Osteocyte (in vitro differentiated cells): ENCODE results near the gene MYMK. TPM values are rescaled to one million over a fixed set of nuclear protein-coding genes. Genes with fewer than 3 reads are reported as not detected.

ENCODE experiments used
- DNase-seq: peaks from one replicate; pipeline ENCODE4 v3.0.0; 2021; ENCODE audit warnings: mixed read lengths; ENCODE audit not compliant: unreplicated experiment; ENCODE audit errors: extremely low spot score
- H3K27ac Mint-ChIP-seq: one replicate; pipeline ENCODE4 v1.8.0; 2021; ENCODE audit warnings: mild to moderate bottlenecking, mixed read lengths; ENCODE audit not compliant: unreplicated experiment
- H3K27me3 Mint-ChIP-seq: one replicate; pipeline ENCODE4 v1.8.0; 2021; ENCODE audit warnings: mixed read lengths; ENCODE audit not compliant: unreplicated experiment
- H3K36me3 Mint-ChIP-seq: one replicate; pipeline ENCODE4 v1.8.0; 2021; ENCODE audit warnings: mixed read lengths; ENCODE audit not compliant: unreplicated experiment
- H3K4me1 Mint-ChIP-seq: one replicate; pipeline ENCODE4 v1.8.0; 2021; ENCODE audit warnings: mixed read lengths; ENCODE audit not compliant: unreplicated experiment
- H3K4me3 Mint-ChIP-seq: one replicate; pipeline ENCODE4 v1.8.0; 2021; ENCODE audit warnings: mild to moderate bottlenecking, moderate library complexity, mixed read lengths; ENCODE audit not compliant: unreplicated experiment
- H3K9me3 Mint-ChIP-seq: one replicate; pipeline ENCODE4 v1.8.0; 2021; ENCODE audit warnings: mixed read lengths; ENCODE audit not compliant: unreplicated experiment
- total RNA-seq: library from RNA; stranded (reverse); gene quantifications from 2 replicates; pipeline ENCODE4 v1.2.1, GENCODE V29; 2021
- TF ChIP-seq, protein P1 (sequence below): fragments of 200-600 bp; sonication (generic); IDR thresholded peaks from 2 replicates; pipeline ENCODE4 v1.5.0; 2021; ENCODE audit warnings: antibody characterized with exemption, mild to moderate bottlenecking, moderate library complexity

MYMK gene
- total RNA-seq, 1 donor from 2014 or later: not detected

DNA sequence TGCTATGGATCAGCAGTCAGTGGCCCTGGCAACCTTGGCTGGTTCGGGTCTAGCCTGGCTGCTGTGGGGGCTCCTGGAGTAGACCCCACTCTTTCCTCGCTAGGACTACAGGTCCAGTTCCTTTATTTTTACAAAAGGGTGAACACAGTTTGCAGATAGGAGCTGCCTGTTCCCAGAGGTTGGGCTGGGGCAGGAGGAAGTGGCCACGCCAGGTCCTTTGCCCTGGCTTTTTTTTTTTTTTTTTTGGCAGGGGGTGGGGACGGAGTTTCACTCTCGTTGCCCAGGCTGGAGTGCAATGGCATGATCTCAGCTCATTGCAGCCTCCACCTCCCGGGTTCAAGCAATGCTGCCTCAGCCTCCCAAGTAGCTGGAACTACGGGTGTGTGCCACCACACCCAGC, 53.8 kb downstream of the MYMK start:
- Mint-ChIP-seq H3K27ac (no peak overlapping the region), H3K27me3 (no peaks in the 10 kb centered on the region), H3K4me3 (no peak overlapping the region), H3K36me3 (no peaks in the 10 kb centered on the region), H3K9me3 (no peaks in the 10 kb centered on the region), H3K4me1 (no peaks in the 10 kb centered on the region)
- TF ChIP-seq, protein P1, sequence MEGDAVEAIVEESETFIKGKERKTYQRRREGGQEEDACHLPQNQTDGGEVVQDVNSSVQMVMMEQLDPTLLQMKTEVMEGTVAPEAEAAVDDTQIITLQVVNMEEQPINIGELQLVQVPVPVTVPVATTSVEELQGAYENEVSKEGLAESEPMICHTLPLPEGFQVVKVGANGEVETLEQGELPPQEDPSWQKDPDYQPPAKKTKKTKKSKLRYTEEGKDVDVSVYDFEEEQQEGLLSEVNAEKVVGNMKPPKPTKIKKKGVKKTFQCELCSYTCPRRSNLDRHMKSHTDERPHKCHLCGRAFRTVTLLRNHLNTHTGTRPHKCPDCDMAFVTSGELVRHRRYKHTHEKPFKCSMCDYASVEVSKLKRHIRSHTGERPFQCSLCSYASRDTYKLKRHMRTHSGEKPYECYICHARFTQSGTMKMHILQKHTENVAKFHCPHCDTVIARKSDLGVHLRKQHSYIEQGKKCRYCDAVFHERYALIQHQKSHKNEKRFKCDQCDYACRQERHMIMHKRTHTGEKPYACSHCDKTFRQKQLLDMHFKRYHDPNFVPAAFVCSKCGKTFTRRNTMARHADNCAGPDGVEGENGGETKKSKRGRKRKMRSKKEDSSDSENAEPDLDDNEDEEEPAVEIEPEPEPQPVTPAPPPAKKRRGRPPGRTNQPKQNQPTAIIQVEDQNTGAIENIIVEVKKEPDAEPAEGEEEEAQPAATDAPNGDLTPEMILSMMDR: no peak
- no peak for DNase-seq

DNA sequence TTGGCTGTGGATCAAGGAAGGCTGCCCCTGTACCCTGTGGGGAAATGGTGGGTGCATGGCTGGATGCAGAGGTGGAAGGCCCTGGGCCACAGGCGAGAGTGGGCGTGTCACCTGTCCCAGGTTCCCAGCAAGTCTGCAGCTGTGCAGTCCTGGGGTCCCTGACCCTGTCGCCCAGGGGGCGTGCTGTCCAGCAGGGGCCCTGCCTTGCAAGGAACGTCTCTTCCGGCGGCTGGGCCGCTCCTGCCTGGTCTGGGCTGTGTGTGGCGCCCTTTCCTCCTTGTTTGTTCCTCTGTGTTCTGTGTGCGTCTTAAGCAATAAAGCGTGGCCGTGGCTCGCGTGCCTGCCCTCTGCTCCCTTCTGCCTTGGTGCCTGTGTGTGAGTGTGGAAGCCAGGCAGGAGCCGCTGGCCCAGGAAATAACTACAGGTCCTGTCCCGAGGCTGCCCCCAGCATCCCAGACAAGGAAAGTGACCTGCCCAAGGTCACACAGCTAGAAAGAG, 54.3 kb downstream of the MYMK start:
- no peaks in the 10 kb centered on the region for H3K9me3 Mint-ChIP-seq
- no peak overlapping the region for H3K27ac Mint-ChIP-seq

DNA sequence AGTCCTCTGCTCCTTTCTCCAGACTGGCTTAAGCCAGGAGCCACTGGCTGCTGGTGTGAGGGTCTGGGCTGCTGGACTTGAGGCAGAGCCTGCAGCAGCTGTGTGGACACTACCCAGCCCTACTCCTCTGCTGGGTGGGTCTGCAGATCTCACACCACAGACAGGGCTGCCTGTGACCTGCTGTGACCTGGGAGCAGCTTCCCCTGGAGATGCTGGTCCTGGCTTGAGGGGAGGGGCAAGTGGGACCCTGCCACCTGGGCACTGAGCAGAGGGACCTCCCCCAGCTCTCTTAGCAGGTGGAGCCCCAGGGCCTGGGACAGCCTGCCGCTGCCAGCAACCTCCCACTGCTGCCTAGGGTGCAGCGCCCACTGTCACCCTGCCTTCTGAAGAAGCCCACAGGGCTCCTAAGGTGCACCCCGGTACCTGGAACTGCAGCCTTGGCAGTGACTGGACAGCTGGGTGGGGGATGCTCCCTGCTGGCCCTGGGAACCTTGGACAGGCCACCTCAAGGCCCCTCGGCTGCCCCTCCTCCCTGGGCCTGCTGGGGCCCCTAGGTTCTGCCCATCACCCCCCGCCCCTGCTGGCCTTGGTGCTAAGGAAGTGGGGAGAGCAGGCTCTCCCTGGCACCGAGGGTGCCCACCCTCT, 55.9 kb downstream of the MYMK start:
- Mint-ChIP-seq H3K27me3 (no peaks in the 10 kb centered on the region), H3K9me3 (no peaks in the 10 kb centered on the region), H3K36me3 (peaks cover 3% of the 10 kb centered on the region), H3K4me3 (no peak overlapping the region), H3K27ac (no peak overlapping the region), H3K4me1 (no peaks in the 10 kb centered on the region)
- TF ChIP-seq, protein P1: no peak
- DNase-seq: no peak

More for the DNA sequence above, 54.3 kb downstream of the MYMK start:
- Mint-ChIP-seq H3K4me3 (no peak overlapping the region), H3K36me3 (peaks cover 2% of the 10 kb centered on the region), H3K4me1 (no peaks in the 10 kb centered on the region), H3K27me3 (no peaks in the 10 kb centered on the region)
- DNase-seq: no peak
- TF ChIP-seq, protein P1: no peak

DNA sequence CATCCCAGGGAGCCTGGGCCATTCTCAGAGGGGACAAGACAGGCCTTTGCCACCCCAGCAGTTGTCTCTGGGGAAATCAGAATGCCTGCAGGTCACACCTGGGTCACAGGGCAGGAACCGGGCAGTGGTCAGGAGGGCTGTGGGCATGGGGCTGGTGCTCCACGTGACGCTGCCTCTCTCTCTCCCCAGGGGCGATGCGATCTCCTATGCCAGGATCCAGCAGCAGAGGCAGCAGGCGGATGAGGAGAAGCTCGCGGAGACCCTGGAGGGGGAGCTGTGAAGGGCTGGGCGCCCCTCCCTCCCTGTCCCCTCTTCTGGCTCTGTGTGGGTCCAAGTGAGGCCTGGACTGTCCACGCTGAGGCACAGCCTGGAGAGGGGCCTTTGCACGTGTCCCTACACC, 56.4 kb downstream of the MYMK start:
- H3K4me3 Mint-ChIP-seq: no peak overlapping the region
- TF ChIP-seq, protein P1: no peak

DNA sequence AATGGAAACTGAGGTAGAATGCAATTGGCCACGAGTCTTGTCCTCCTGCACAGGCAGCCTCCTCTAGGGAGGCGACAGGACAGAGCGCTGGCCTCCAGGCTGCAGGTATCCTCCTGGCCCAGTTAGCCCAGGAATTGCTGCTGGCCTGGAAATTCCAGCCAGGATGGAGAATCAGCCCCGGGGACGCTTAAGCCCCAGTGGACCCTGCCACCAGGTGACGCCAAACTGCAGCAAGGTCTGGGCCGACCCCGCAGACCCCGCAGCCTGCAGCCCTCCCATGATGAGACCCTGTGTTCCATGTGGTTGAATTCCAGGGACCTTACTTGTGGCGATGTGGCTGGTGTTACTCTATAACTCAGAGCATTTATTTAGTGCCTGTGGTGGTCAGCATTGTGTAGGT, 57.7 kb downstream of the MYMK start:
- H3K36me3 Mint-ChIP-seq: peaks cover 9% of the 10 kb centered on the region
- H3K27ac Mint-ChIP-seq: no peak overlapping the region
- no peak overlapping the region for H3K4me3 Mint-ChIP-seq
- DNase-seq: no peak
- no peaks in the 10 kb centered on the region for H3K9me3 Mint-ChIP-seq
- TF ChIP-seq, protein P1: no peak
- no peaks in the 10 kb centered on the region for H3K27me3 Mint-ChIP-seq
- no peaks in the 10 kb centered on the region for H3K4me1 Mint-ChIP-seq

More for the DNA sequence above, 56.4 kb downstream of the MYMK start:
- no peaks in the 10 kb centered on the region for H3K4me1 Mint-ChIP-seq
- no peaks in the 10 kb centered on the region for H3K9me3 Mint-ChIP-seq
- no peak overlapping the region for H3K27ac Mint-ChIP-seq
- DNase-seq: no peak
- H3K27me3 Mint-ChIP-seq: no peaks in the 10 kb centered on the region
- peaks cover 8% of the 10 kb centered on the region for H3K36me3 Mint-ChIP-seq
